GM12865 (cell line): Measurements from ENCODE around the gene MAPK8IP2.

ENCODE experiments used
- DNase-seq: peaks from one replicate; pipeline ENCODE4 v3.0.0; 2010; ENCODE audit warnings: low read depth
- H3K4me3 ChIP-seq: 2 replicates; pipeline ENCODE4 v1.5.1; 2011; ENCODE audit warnings: mild to moderate bottlenecking, low read depth, low read length, control low read depth
- CTCF ChIP-seq: IDR thresholded peaks from 2 replicates; pipeline ENCODE4 v1.5.1; 2011; ENCODE audit warnings: low read length, control low read depth, low read depth, inconsistent platforms; ENCODE audit not compliant: insufficient read depth; ENCODE audit errors: missing control alignments

Gene MAPK8IP2

GRCh38 chr22:50584106-50585096 lies 16.2 kb upstream of the MAPK8IP2 start:
- TF ChIP-seq CTCF: no peak
- H3K4me3 ChIP-seq: no peak overlapping the region
- no peak for DNase-seq

GRCh38 chr22:50585238-50585637 lies 15.4 kb upstream of the MAPK8IP2 start:
- no peak overlapping the region for H3K4me3 ChIP-seq
- no peak for TF ChIP-seq CTCF
- no peak for DNase-seq

GRCh38 chr22:50585781-50586180 lies 14.8 kb upstream of the MAPK8IP2 start:
- no peak overlapping the region for H3K4me3 ChIP-seq
- no peak for TF ChIP-seq CTCF
- no peak for DNase-seq

GRCh38 chr22:50586416-50586815 lies 14.2 kb upstream of the MAPK8IP2 start:
- no peak for DNase-seq
- H3K4me3 ChIP-seq: no peak overlapping the region
- no peak for TF ChIP-seq CTCF

GRCh38 chr22:50587407-50587806 lies 13.2 kb upstream of the MAPK8IP2 start:
- TF ChIP-seq CTCF: no peak
- DNase-seq: no peak
- no peak overlapping the region for H3K4me3 ChIP-seq

- no peak overlapping the region for H3K4me3 ChIP-seq
- no peak for TF ChIP-seq CTCF
- no peak for DNase-seq
Measured at GRCh38 chr22:50595189-50595588, 5.4 kb upstream of the MAPK8IP2 start.
